ENCODE data around the gene MTUS2. TPM values are rescaled to one million over a fixed set of nuclear protein-coding genes. Genes with fewer than 3 reads are reported as not detected.

MTUS2 gene
- total RNA-seq, 4 donors from 2014 or later: 0.44 to 1.1 (median 0.48) TPM; not detected in 1

DNA sequence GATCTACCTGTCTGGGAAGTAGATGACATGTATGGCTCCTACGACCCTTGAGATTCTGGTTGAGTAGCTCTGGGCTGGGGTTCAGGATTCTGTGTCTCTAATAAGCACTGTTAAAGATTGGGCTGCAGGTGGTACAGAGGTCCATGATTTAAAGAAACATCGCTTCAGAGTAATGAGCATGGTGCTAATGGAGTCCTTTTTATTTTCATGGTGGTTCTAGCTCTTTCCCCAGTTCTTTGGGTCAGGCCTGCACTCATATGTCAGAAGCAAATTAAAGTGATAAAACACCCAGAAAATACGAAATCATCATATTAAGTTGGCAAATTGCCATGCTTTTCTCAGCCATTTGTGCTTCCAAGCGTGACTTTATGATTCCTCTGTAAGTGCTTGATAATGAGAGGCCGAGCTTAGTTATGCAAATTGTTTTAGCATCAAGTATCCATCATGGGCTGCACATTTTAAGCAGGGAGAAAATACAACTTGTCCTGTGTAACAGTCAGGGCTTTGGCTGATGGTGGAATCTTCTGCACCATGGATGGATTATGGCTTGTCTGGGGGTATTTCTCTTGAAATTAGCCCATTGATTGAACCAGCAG is 45.1 kb downstream of the MTUS2 start:
- DNase-seq (ENCODE audit: low spot score) (no peak), ATAC-seq (ENCODE audit: low FRiP score) (no peak)
- TF ChIP-seq, protein P1, sequence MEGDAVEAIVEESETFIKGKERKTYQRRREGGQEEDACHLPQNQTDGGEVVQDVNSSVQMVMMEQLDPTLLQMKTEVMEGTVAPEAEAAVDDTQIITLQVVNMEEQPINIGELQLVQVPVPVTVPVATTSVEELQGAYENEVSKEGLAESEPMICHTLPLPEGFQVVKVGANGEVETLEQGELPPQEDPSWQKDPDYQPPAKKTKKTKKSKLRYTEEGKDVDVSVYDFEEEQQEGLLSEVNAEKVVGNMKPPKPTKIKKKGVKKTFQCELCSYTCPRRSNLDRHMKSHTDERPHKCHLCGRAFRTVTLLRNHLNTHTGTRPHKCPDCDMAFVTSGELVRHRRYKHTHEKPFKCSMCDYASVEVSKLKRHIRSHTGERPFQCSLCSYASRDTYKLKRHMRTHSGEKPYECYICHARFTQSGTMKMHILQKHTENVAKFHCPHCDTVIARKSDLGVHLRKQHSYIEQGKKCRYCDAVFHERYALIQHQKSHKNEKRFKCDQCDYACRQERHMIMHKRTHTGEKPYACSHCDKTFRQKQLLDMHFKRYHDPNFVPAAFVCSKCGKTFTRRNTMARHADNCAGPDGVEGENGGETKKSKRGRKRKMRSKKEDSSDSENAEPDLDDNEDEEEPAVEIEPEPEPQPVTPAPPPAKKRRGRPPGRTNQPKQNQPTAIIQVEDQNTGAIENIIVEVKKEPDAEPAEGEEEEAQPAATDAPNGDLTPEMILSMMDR (IDR thresholded peaks at IDR 0.05): no peak

DNA sequence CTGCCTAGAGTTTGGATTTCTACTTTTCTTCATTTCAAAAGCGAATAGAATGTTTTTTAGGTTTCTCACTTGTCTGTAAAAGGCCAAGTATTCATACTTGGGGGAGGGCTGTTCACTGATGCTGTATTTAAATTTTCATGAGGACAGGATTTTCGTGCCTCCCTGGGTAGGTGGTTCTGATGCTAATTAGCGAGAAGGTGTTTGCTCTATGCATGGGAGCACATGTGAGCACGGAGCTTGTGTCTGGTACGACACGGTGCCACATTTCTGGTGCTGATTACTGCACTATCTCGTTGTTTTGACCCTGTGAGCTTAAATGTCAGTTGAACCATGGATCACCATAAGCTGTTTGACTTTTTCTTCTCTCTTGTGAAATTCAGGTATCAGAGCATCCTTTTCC is 45.8 kb downstream of the MTUS2 start:
- no peak for ATAC-seq (ENCODE audit: low FRiP score)

DNA sequence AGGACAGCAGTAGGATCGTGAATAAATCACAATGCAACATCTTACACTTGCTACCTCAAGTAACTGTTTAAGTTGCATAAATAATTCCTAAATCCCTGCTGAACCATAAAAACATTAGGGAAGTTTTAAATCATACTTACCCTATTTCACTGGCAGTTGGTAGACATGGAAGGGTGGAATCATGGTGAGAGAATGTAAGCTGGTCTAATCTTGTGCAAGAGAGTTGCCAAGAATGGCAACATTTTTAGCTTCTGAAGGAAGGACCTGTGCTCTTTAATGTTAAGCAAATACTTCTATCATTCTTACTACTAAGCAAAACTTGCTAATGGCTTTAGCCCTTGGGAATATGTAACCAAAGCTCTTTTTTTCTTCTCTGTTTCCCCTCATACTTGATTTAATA is 46.8 kb downstream of the MTUS2 start:
- no peak for ATAC-seq (ENCODE audit: low FRiP score)
- TF ChIP-seq, protein P1 (IDR thresholded peaks at IDR 0.05): no peak

More for the DNA sequence above, 45.8 kb downstream of the MTUS2 start:
- no peak for DNase-seq (ENCODE audit: low spot score)
- TF ChIP-seq, protein P1 (IDR thresholded peaks at IDR 0.05): no peak

DNA sequence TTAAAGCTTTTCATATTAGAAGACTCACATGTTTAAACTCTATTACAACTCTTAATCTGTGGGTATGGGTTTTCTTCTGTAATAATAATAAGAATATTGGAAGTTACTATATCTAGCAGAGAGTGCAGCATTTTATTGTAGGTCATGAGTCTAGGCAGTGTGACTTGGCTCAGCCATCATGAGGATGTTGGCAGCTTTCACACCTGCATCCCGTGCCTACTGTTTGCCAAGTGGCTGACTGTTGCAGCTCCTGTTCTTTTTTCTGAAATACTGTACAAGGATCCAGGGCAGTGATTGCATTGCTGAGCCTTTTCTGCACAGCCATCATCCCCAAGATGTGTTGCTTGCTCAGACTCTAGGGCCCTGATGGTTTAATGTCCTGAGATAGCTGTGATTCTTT is 47.4 kb downstream of the MTUS2 start:
- TF ChIP-seq, protein P1 (IDR thresholded peaks at IDR 0.05): no peak

More for the DNA sequence above, 46.8 kb downstream of the MTUS2 start:
- no peak for DNase-seq (ENCODE audit: low spot score)

DNA sequence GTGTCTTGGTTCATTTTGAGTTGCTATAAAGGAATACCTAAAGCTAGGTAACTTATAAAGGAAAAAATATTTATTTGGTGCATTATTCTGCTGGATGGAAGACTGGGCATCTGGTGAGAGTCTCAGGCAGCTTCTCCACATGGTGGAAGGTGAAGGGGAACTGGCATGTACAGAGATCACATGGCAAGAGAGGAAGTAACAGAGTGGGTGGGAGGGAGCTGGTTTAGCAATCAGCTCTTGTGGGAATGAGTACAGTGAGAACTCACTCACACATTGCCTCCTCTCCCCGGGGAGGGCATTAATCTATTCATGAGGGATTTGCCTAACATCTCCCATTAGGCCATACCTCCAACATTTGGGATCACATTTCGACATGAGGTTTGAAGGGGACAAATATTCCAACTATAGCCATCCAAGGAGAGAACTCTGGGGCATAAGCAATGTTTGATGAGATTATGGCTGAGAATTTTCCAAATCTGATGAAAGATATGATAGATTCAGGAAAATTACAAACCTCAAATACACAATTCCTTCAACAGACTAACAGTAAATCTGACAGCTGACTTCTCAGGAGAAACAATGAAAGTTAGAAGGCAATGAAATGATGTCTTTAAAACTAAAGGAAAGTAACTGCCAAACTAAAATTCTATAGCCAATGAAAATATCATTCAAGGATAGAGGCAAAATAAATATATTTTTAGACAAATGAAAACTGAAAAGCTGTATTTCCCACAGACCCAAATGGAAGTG is 52.5 kb downstream of the MTUS2 start:
- TF ChIP-seq, protein P1 (IDR thresholded peaks at IDR 0.05): no peak
- ATAC-seq (ENCODE audit: low FRiP score) (no peak), DNase-seq (ENCODE audit: low spot score) (no peak)

More for the DNA sequence above, 47.4 kb downstream of the MTUS2 start:
- DNase-seq (ENCODE audit: low spot score): no peak
- no peak for ATAC-seq (ENCODE audit: low FRiP score)

DNA sequence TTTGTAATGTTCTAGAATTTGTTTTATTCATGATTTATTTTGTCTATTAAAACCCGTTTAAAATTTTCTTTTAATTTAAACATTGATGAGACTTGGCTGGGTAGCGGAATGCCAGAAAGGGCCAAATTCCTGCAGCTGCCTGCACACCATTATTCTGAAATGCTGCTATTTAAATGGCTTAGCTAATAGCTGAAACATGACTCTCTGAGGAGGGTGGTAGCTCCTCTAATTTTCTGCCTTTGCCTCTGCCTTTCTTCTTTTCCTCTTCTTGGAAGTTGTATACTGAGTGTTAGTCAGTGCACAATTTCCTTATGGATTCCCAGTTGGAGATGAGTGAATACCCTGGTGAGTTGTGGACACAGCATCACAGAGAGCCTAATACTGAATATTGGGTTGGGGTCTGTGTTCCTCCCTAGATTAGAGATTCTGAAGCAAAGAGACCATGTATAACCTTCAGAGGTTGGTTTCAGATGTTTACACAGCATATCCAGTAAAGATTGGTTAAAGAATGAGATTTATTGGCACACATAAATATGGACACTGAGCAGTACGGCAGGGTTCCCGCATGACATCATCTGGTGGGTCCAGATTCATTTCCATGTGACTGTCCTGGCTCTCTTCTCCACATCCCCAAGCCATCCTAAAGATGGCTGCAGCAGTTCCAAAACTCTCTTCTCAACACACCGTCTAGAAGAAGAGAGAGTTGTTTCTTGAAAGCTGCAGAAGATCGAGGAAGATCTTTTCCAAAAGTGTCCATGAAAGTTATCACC is 55.9 kb downstream of the MTUS2 start:
- TF ChIP-seq, protein P1 (IDR thresholded peaks at IDR 0.05): no peak
- ATAC-seq (ENCODE audit: low FRiP score) (no peak), DNase-seq (ENCODE audit: low spot score) (no peak)
